Subcutaneous adipose tissue (tissue), 4 donors: ENCODE results near the gene TNRC6C. TPM values are rescaled to one million over a fixed set of nuclear protein-coding genes. Genes with fewer than 3 reads are reported as not detected.

Experiments
- CTCF ChIP-seq: fragments of 450-650 bp; IDR thresholded peaks from one replicate; pipeline ENCODE4 v1.5.1; 2016; ENCODE audit warnings: low read depth, mild to moderate bottlenecking, control low read depth, antibody characterized with exemption, moderate library complexity
- total RNA-seq, 4 donors: library from RNA; depleted of rRNA; stranded (reverse); fragments of >200 nt; gene quantifications; one replicate each; pipeline ENCODE4 v1.1.0, GENCODE V29; 2016

Gene TNRC6C
- total RNA-seq, 4 donors from 2014 or later = 8.2 to 33.3 (median 13.8) TPM

GRCh38 chr17:77946900-77947645 lies 11.4 kb upstream of the TNRC6C start:
- no peak for TF ChIP-seq CTCF

- no peak for TF ChIP-seq CTCF
These were observed 9.8 kb upstream of the TNRC6C start for GRCh38 chr17:77948690-77949114.

- no peak for TF ChIP-seq CTCF
These were observed 7.4 kb upstream of the TNRC6C start for GRCh38 chr17:77951123-77951522.

GRCh38 chr17:77952368-77952767 lies 6.1 kb upstream of the TNRC6C start:
- no peak for TF ChIP-seq CTCF

- TF ChIP-seq CTCF = no peak
These were observed 1.2 kb upstream of the TNRC6C start for GRCh38 chr17:77957235-77957856.

GRCh38 chr17:77958716-77959125 lies 218 bp downstream of the TNRC6C start:
- TF ChIP-seq CTCF = no peak

GRCh38 chr17:77959126-77959925 lies 823 bp downstream of the TNRC6C start:
- TF ChIP-seq CTCF = no peak
